DOHH2 (cell line): ENCODE data around the gene UBAC2.

Source experiments
- H3F3A ChIP-seq: fragments of 200-600 bp; sonication (generic), shearing (Covaris generic); 2 replicates; pipeline ENCODE4 v1.6.0; 2016; ENCODE audit warnings: antibody characterized with exemption, mild to moderate bottlenecking; ENCODE audit not compliant: control insufficient read depth, insufficient read depth
- H3K27ac ChIP-seq: fragments of 200-600 bp; sonication (generic); 2 replicates; pipeline ENCODE4 v1.5.1; 2014; ENCODE audit warnings: low read depth, mild to moderate bottlenecking, low read length, moderate library complexity
- H3K27me3 ChIP-seq: fragments of 200-600 bp; sonication (generic); 2 replicates; pipeline ENCODE4 v1.6.1; 2014; ENCODE audit warnings: mild to moderate bottlenecking, low read length, mixed read lengths; ENCODE audit not compliant: control insufficient read depth
- H3K36me3 ChIP-seq: fragments of 200-600 bp; sonication (generic); 2 replicates; pipeline ENCODE4 v1.6.1; 2014; ENCODE audit warnings: mild to moderate bottlenecking, low read length, moderate library complexity, mixed read lengths; ENCODE audit not compliant: control insufficient read depth
- H3K4me1 ChIP-seq: fragments of 200-600 bp; sonication (generic); 2 replicates; pipeline ENCODE4 v1.6.1; 2014; ENCODE audit warnings: mild to moderate bottlenecking, low read length, mixed read lengths; ENCODE audit not compliant: control insufficient read depth
- H3K4me2 ChIP-seq: fragments of 200-600 bp; sonication (generic); 2 replicates; pipeline ENCODE4 v1.6.0; 2014; ENCODE audit warnings: mild to moderate bottlenecking, low read length, moderate library complexity
- H3K4me3 ChIP-seq: fragments of 200-600 bp; sonication (generic); 2 replicates; pipeline ENCODE4 v1.5.1; 2014; ENCODE audit warnings: mild to moderate bottlenecking, low read length, mixed read lengths
- H3K79me2 ChIP-seq: fragments of 200-600 bp; sonication (generic); 2 replicates; pipeline ENCODE4 v1.6.1; 2014; ENCODE audit warnings: mild to moderate bottlenecking, low read length, mixed read lengths; ENCODE audit not compliant: control insufficient read depth
- H3K9me2 ChIP-seq: fragments of 200-600 bp; sonication (generic); replicated peaks from 2 replicates; pipeline ENCODE4 v1.6.1; 2014; ENCODE audit warnings: mild to moderate bottlenecking, low read length, mixed read lengths; ENCODE audit not compliant: control insufficient read depth
- H3K9me3 ChIP-seq: fragments of 200-600 bp; sonication (generic); 2 replicates; pipeline ENCODE4 v1.6.1; 2014; ENCODE audit warnings: antibody characterized with exemption, low read length, mixed read lengths; ENCODE audit not compliant: control insufficient read depth, insufficient read depth
- H4K20me1 ChIP-seq: fragments of 200-600 bp; sonication (generic); 2 replicates; pipeline ENCODE4 v1.6.0; 2014; ENCODE audit warnings: low read depth, mild to moderate bottlenecking, antibody characterized with exemption, low read length, moderate library complexity; ENCODE audit not compliant: control insufficient read depth, insufficient read depth
- EZH2phosphoT487 ChIP-seq: fragments of 200-600 bp; sonication (generic); IDR thresholded peaks from 2 replicates; pipeline ENCODE4 v1.6.1; 2017; ENCODE audit warnings: borderline replicate concordance, mild to moderate bottlenecking, antibody characterized with exemption, low read length, moderate library complexity, mixed read lengths
- TF ChIP-seq, protein P1 (sequence below): fragments of 200-600 bp; sonication (generic); IDR thresholded peaks from one replicate; pipeline ENCODE4 v1.5.1; 2014; ENCODE audit warnings: antibody characterized with exemption, mild to moderate bottlenecking, low read depth, low read length; ENCODE audit not compliant: poor library complexity, severe bottlenecking

Gene UBAC2

DNA sequence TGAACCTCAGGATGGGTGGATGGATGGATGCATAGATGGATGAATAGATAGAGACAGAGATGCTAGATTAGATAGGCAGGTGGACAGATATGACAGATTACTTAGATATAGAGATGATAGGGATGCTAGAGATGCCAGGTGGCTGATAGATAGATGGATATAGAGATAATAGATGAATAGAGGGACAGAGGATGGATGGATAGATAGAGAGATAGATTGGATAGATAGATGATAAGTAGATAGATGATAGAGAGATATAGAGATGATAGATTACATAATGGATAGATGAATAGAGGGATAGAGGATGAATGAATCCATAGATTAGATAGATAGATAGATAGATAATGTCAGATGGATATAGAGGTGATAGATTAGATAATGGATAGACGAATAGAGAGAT lies 212.2 kb downstream of the UBAC2 start:
- no peak overlapping the region for H3K27ac ChIP-seq
- H3K36me3 ChIP-seq, result no peaks in the 10 kb centered on the region
- H3K4me1 ChIP-seq, result no peaks in the 10 kb centered on the region
- TF ChIP-seq EZH2phosphoT487, result no peak
- TF ChIP-seq, protein P1, sequence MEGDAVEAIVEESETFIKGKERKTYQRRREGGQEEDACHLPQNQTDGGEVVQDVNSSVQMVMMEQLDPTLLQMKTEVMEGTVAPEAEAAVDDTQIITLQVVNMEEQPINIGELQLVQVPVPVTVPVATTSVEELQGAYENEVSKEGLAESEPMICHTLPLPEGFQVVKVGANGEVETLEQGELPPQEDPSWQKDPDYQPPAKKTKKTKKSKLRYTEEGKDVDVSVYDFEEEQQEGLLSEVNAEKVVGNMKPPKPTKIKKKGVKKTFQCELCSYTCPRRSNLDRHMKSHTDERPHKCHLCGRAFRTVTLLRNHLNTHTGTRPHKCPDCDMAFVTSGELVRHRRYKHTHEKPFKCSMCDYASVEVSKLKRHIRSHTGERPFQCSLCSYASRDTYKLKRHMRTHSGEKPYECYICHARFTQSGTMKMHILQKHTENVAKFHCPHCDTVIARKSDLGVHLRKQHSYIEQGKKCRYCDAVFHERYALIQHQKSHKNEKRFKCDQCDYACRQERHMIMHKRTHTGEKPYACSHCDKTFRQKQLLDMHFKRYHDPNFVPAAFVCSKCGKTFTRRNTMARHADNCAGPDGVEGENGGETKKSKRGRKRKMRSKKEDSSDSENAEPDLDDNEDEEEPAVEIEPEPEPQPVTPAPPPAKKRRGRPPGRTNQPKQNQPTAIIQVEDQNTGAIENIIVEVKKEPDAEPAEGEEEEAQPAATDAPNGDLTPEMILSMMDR, result no peak
- no peak overlapping the region for H3K4me2 ChIP-seq
- peaks cover 4% of the 10 kb centered on the region; the same call in 1 of the 2 replicates for H4K20me1 ChIP-seq
- H3K79me2 ChIP-seq, result no peaks in the 10 kb centered on the region
- H3F3A ChIP-seq, result no peaks in the 10 kb centered on the region
- peaks cover 43% of the 10 kb centered on the region for H3K27me3 ChIP-seq
- no peak overlapping the region for H3K4me3 ChIP-seq
- H3K9me3 ChIP-seq, result peaks cover 9% of the 10 kb centered on the region; the same call in 1 of the 2 replicates
- H3K9me2 ChIP-seq, result no peaks in the 10 kb centered on the region

DNA sequence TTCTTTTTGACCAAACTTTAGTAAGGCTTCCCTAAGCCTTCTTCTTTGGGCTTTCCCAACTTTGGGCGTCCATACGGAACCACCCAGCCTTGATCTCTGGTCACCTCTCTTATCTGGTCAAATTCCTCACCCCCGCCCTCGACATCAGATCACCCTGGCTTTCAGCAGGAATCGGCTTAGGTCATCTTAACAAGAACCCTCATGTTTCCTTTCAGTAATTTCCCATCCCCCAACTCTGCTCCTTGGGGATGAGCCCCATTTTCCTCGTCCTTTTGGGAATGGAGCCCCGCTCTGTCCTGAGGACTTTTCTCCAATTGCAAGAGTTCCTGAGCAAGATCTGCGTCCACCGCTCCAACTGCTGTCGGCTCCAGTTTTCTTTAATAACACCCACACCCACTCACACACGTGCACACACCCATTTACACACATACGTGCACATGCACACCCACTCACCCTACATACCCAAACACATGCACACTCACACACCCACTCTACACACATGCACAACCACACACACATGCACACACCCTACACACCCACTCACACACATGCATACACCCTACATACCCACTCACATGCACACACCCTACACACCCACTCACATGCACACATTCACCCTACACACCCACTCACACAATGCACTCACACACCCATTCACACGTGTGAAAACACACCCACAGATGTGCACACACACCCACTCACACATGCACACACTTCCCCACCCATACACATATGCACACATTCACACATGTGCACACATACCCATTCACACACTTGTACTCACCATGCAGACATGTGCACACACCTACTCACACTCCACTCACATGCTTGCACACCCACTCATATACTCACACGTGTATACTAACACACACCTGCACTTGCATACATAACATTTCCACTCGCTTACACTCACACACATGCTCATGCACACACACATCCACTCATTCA lies 213.7 kb downstream of the UBAC2 start:
- no peak for TF ChIP-seq EZH2phosphoT487
- TF ChIP-seq, protein P1, result no peak
- H3K9me3 ChIP-seq, result peaks cover 9% of the 10 kb centered on the region; the same call in 1 of the 2 replicates

DNA sequence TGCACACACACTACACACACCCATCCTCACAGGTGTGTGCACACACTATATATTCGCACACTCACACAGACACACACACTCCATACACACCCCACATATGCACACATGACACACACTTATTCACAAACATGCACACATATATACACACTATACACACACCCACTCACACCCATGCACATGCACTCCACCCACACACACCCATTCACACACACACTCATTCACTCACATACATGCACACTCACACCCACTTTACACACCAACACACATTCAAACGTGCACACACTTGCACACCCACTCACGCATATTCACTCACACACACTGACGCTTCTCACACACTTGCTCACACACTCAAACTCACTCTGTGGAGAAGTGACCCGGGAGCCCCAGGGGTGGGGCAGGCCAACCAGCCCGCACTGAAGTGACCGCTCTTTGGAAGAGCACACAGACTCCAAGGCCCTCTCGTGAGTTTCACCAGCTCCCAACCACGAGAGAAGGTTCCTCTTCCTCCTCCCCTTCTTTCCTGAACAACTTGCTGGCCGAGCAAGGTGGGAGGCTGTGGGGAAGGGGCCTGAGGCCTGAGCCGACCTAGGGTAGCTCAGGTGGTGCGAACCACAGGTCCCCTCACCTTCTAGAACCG lies 214.5 kb downstream of the UBAC2 start:
- Histone ChIP-seq H3K4me1 (peaks cover 9% of the 10 kb centered on the region), H3K4me2 (no peak overlapping the region), H3K9me3 (peaks cover 9% of the 10 kb centered on the region; the same call in 1 of the 2 replicates), H3K27ac (no peak overlapping the region), H3K9me2 (no peaks in the 10 kb centered on the region), H3F3A (peaks cover 6% of the 10 kb centered on the region), H3K4me3 (no peak overlapping the region), H3K27me3 (peaks cover 63% of the 10 kb centered on the region), H3K36me3 (no peaks in the 10 kb centered on the region), H4K20me1 (peaks cover 11% of the 10 kb centered on the region; the same call in 1 of the 2 replicates), H3K79me2 (no peaks in the 10 kb centered on the region)
- no peak for TF ChIP-seq EZH2phosphoT487

More for the DNA sequence above, 213.7 kb downstream of the UBAC2 start:
- H3K27me3 ChIP-seq, result peaks cover 58% of the 10 kb centered on the region
- no peaks in the 10 kb centered on the region for H3K9me2 ChIP-seq
- H3K4me3 ChIP-seq, result no peak overlapping the region
- no peak overlapping the region for H3K27ac ChIP-seq
- no peaks in the 10 kb centered on the region for H3F3A ChIP-seq
- H3K4me1 ChIP-seq, result peaks cover 1% of the 10 kb centered on the region
- H4K20me1 ChIP-seq, result peaks cover 4% of the 10 kb centered on the region; the same call in 1 of the 2 replicates
- no peaks in the 10 kb centered on the region for H3K36me3 ChIP-seq
- no peaks in the 10 kb centered on the region for H3K79me2 ChIP-seq
- no peak overlapping the region for H3K4me2 ChIP-seq
